Astrocyte (in vitro differentiated cells and primary cell): ENCODE measurements around the gene MTRFR. TPM values are rescaled to one million over a fixed set of nuclear protein-coding genes. Genes with fewer than 3 reads are reported as not detected.

Experiments
- DNase-seq: peaks from one replicate; pipeline ENCODE4 v3.0.0-alpha.2; 2010; ENCODE audit warnings: low read depth
- FAIRE-seq: peaks from 2 replicates; lab custom pipeline; 2011; peaks lifted over from hg19 to GRCh38; lab: Jason Lieb, UNC
- H2AFZ ChIP-seq: 2 replicates; pipeline ENCODE4 v1.6.0; 2012; ENCODE audit warnings: low read depth, low read length, inconsistent platforms
- H3K27ac ChIP-seq: 2 replicates; pipeline ENCODE4 v1.5.1; 2011; ENCODE audit warnings: low read depth, low read length, inconsistent platforms
- H3K27me3 ChIP-seq: 2 replicates; pipeline ENCODE4 v1.6.0; 2011; ENCODE audit warnings: low read length, inconsistent platforms; ENCODE audit not compliant: insufficient read depth
- H3K36me3 ChIP-seq: 2 replicates; pipeline ENCODE4 v1.5.1; 2011; ENCODE audit warnings: low read length, inconsistent platforms; ENCODE audit not compliant: insufficient read depth
- H3K4me1 ChIP-seq: 2 replicates; pipeline ENCODE4 v1.5.1; 2011; ENCODE audit warnings: low read length, inconsistent platforms; ENCODE audit not compliant: insufficient read depth
- H3K4me2 ChIP-seq: 2 replicates; pipeline ENCODE4 v1.6.0; 2012; ENCODE audit warnings: low read length, inconsistent platforms
- H3K4me3 ChIP-seq: 2 replicates; pipeline ENCODE4 v1.5.1; 2011; ENCODE audit warnings: low read depth, mild to moderate bottlenecking, low read length, inconsistent platforms; ENCODE audit not compliant: insufficient read depth
- H3K79me2 ChIP-seq: 2 replicates; pipeline ENCODE4 v1.6.0; 2012; ENCODE audit warnings: mild to moderate bottlenecking, low read length, inconsistent platforms; ENCODE audit not compliant: insufficient read depth
- H3K9ac ChIP-seq: 2 replicates; pipeline ENCODE4 v1.6.0; 2012; ENCODE audit warnings: mild to moderate bottlenecking, low read length, inconsistent platforms
- H3K9me3 ChIP-seq: 2 replicates; pipeline ENCODE4 v1.5.1; 2012; ENCODE audit warnings: low read depth, mild to moderate bottlenecking, low read length, inconsistent platforms; ENCODE audit not compliant: insufficient read depth
- H4K20me1 ChIP-seq: 2 replicates; pipeline ENCODE4 v1.6.0; 2012; ENCODE audit warnings: low read length, inconsistent platforms; ENCODE audit not compliant: insufficient read depth
- H3K27ac Mint-ChIP-seq: one replicate; pipeline ENCODE4 v1.8.0; 2021; ENCODE audit warnings: mild to moderate bottlenecking, mixed read lengths; ENCODE audit not compliant: unreplicated experiment
- H3K27me3 Mint-ChIP-seq: one replicate; pipeline ENCODE4 v1.8.0; 2021; ENCODE audit warnings: low read depth, mixed read lengths; ENCODE audit not compliant: unreplicated experiment
- H3K36me3 Mint-ChIP-seq: one replicate; pipeline ENCODE4 v1.8.0; 2021; ENCODE audit warnings: low read depth, mixed read lengths; ENCODE audit not compliant: unreplicated experiment
- H3K4me1 Mint-ChIP-seq: one replicate; pipeline ENCODE4 v1.8.0; 2021; ENCODE audit warnings: low read depth, mixed read lengths; ENCODE audit not compliant: unreplicated experiment
- H3K4me3 Mint-ChIP-seq: one replicate; pipeline ENCODE4 v1.8.0; 2021; ENCODE audit warnings: mild to moderate bottlenecking, moderate library complexity, mixed read lengths; ENCODE audit not compliant: unreplicated experiment
- H3K9me3 Mint-ChIP-seq: one replicate; pipeline ENCODE4 v1.8.0; 2021; ENCODE audit warnings: mild to moderate bottlenecking, mixed read lengths; ENCODE audit not compliant: unreplicated experiment
- CTCF ChIP-seq: IDR thresholded peaks from 2 replicates; pipeline ENCODE4 v1.5.1; 2011; ENCODE audit warnings: low read depth, mild to moderate bottlenecking, inconsistent platforms, low read length, moderate library complexity; ENCODE audit not compliant: insufficient read depth
- EZH2 ChIP-seq: IDR thresholded peaks from 2 replicates; pipeline ENCODE4 v1.6.1; 2012; ENCODE audit warnings: mild to moderate bottlenecking, low read length, inconsistent platforms; ENCODE audit not compliant: insufficient read depth
- total RNA-seq: library from RNA; stranded (reverse); gene quantifications from 2 replicates; pipeline ENCODE4 v1.2.1, GENCODE V29; 2021

MTRFR gene
- total RNA-seq, 1 donor from 2014 or later = 12.4 TPM

GRCh38 chr12:123267335-123267920 lies 34.2 kb downstream of the MTRFR start:
- Histone ChIP-seq H3K36me3 (peaks cover 14% of the 10 kb centered on the region), H3K27ac (no peak overlapping the region), H3K27me3 (no peaks in the 10 kb centered on the region), H3K79me2 (peaks cover 87% of the 10 kb centered on the region), H4K20me1 (peaks cover 66% of the 10 kb centered on the region), H3K4me1 (peaks cover 31% of the 10 kb centered on the region), H3K4me3 (no peak overlapping the region), H2AFZ (no peak overlapping the region), H3K9ac (peak overlapping the region; percentile 97), H3K9me3 (no peaks in the 10 kb centered on the region), H3K4me2 (peak overlapping the region; percentile 100)
- Mint-ChIP-seq H3K36me3 (peaks cover 9% of the 10 kb centered on the region), H3K4me1 (peaks cover 5% of the 10 kb centered on the region), H3K27ac (peak overlapping the region; percentile 83), H3K9me3 (no peaks in the 10 kb centered on the region), H3K27me3 (no peaks in the 10 kb centered on the region), H3K4me3 (peak overlapping the region; percentile 57)
- DNase-seq (no peak), FAIRE-seq (no peak)
- no peak for TF ChIP-seq EZH2

- Histone ChIP-seq H4K20me1 (peaks cover 59% of the 10 kb centered on the region), H3K9ac (peak overlapping the region; percentile 97), H3K79me2 (peaks cover 80% of the 10 kb centered on the region), H3K36me3 (peaks cover 10% of the 10 kb centered on the region), H3K27ac (no peak overlapping the region), H3K4me3 (no peak overlapping the region), H3K9me3 (no peaks in the 10 kb centered on the region), H3K27me3 (no peaks in the 10 kb centered on the region), H2AFZ (no peak overlapping the region), H3K4me1 (peaks cover 35% of the 10 kb centered on the region), H3K4me2 (peak overlapping the region; percentile 100)
- no peaks in the 10 kb centered on the region for H3K9me3 Mint-ChIP-seq
- no peaks in the 10 kb centered on the region for H3K27me3 Mint-ChIP-seq
- TF ChIP-seq EZH2 (no peak), CTCF (no peak)
- FAIRE-seq (no peak), DNase-seq (peak; percentile 15)
- peaks cover 5% of the 10 kb centered on the region for H3K4me1 Mint-ChIP-seq
- peak overlapping the region; percentile 34 for H3K4me3 Mint-ChIP-seq
- peak overlapping the region; percentile 83 for H3K27ac Mint-ChIP-seq
- peaks cover 8% of the 10 kb centered on the region for H3K36me3 Mint-ChIP-seq
Observed at GRCh38 chr12:123267991-123268843, 35.0 kb downstream of the MTRFR start.

GRCh38 chr12:123268850-123269249 lies 35.6 kb downstream of the MTRFR start:
- peak overlapping the region; percentile 97 for H3K9ac ChIP-seq
- peak overlapping the region; percentile 44 for H3K4me3 ChIP-seq
- Mint-ChIP-seq H3K27me3 (no peaks in the 10 kb centered on the region), H3K4me3 (peak overlapping the region; percentile 97), H3K27ac (peak overlapping the region; percentile 95), H3K36me3 (peaks cover 8% of the 10 kb centered on the region), H3K9me3 (no peaks in the 10 kb centered on the region), H3K4me1 (peaks cover 5% of the 10 kb centered on the region)
- peaks cover 74% of the 10 kb centered on the region for H3K79me2 ChIP-seq
- H3K4me1 ChIP-seq = peaks cover 35% of the 10 kb centered on the region
- no peaks in the 10 kb centered on the region for H3K9me3 ChIP-seq
- peak overlapping the region; percentile 100 for H3K4me2 ChIP-seq
- H2AFZ ChIP-seq = peak overlapping the region; percentile 77
- no peak for DNase-seq
- peaks cover 5% of the 10 kb centered on the region for H3K36me3 ChIP-seq
- peak overlapping the region; percentile 88 for H3K27ac ChIP-seq
- no peaks in the 10 kb centered on the region for H3K27me3 ChIP-seq
- H4K20me1 ChIP-seq = peaks cover 52% of the 10 kb centered on the region
- no peak for FAIRE-seq
- TF ChIP-seq EZH2 = no peak
- no peak for TF ChIP-seq CTCF
